ENCODE measurements around the gene IER5. TPM values are rescaled to one million over a fixed set of nuclear protein-coding genes. Genes with fewer than 3 reads are reported as not detected.

The IER5 gene
- total RNA-seq, 2 donors from 2014 or later, result 71.8 to 72.2 TPM

DNA sequence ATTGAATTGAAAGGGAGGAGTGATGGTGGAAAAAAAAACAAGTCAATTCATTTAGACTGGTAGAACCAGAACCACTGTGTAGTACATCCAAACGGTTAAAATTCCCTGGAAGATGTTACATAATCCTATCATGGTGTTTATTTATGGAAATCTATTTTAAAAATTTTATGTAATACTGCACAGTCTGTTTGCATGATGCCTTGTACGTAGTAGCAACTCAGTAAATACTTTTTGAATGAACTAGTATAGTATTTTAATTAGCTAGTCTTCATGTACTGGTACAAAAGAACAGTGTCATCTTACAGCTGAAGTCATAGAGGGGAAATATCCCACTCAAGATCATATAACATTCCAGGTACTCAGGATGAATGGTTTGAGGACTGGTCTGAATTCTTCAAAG lies 27.0 kb upstream of the IER5 start:
- ATAC-seq (replicated peaks in 1 of 2) (no peak), DNase-seq (no peak)
- peaks cover 12 to 17% of the 10 kb centered on the region in 2 donors for H3K36me3 Mint-ChIP-seq (ENCODE audit: insufficient read depth in 2 of 2)
- H3K27me3 Mint-ChIP-seq (ENCODE audit: low read depth), result peaks cover 4% of the 10 kb centered on the region
- peaks cover 7 to 8% of the 10 kb centered on the region in 2 donors for H3K9me3 Mint-ChIP-seq
- peaks cover 18% of the 10 kb centered on the region for H3K4me1 Mint-ChIP-seq (ENCODE audit: low read depth)
- H3K27ac Mint-ChIP-seq, result peak overlapping the region; percentile 26
- peak overlapping the region in 1 of 2 donors; percentile 74 for H3K4me3 Mint-ChIP-seq

GRCh38 chr1:181061891-181062835 lies 26.3 kb upstream of the IER5 start:
- Mint-ChIP-seq H3K27ac (peak overlapping the region; percentile 79), H3K9me3 (peaks cover 7 to 8% of the 10 kb centered on the region in 2 donors), H3K27me3 (ENCODE audit: low read depth) (peaks cover 4% of the 10 kb centered on the region), H3K36me3 (ENCODE audit: insufficient read depth in 2 of 2) (peaks cover 12 to 17% of the 10 kb centered on the region in 2 donors), H3K4me3 (peak overlapping the region; percentile 74 to 82), H3K4me1 (ENCODE audit: low read depth) (peaks cover 18% of the 10 kb centered on the region)
- ATAC-seq (replicated peaks in 1 of 2) (peak; percentile 53 to 55), DNase-seq (peak; percentile 12 to 27)

DNA sequence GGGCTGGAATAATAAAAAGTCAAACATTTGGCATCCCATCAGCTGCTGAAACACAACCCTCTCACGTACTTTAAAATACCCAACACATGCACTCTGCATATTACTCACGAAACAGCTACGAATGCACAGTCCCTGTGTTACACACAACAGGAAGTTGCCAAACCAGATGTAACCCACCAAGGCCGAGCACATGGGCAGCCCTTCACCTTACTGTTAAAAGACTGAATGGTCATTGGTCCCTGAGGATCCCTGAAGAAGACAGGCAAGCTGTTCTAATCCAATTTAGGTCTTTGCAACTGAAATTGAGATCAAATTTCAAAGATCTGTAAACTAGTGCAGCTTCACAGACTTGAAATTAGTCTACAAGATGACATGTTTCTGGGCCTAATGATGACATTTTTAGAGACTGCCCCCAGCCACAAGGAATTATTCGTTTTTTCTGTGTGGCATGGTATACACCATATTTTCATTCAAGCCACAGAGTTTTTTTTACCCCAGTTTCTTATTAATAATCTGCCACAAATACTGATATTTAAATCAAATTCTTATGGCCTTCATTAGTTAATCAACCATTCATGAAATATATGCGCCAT lies 25.6 kb upstream of the IER5 start:
- Mint-ChIP-seq H3K36me3 (ENCODE audit: insufficient read depth in 2 of 2) (peaks cover 12 to 17% of the 10 kb centered on the region in 2 donors), H3K4me1 (ENCODE audit: low read depth) (peaks cover 18% of the 10 kb centered on the region), H3K4me3 (peak overlapping the region; percentile 74 to 82), H3K27me3 (ENCODE audit: low read depth) (peaks cover 4% of the 10 kb centered on the region), H3K9me3 (peaks cover 7 to 8% of the 10 kb centered on the region in 2 donors), H3K27ac (peak overlapping the region; percentile 79)
- ATAC-seq (replicated peaks in 1 of 2), result peak; percentile 97 to 98
- DNase-seq, result peak; percentile 46 to 53

- Mint-ChIP-seq H3K9me3 (peaks cover 5 to 6% of the 10 kb centered on the region in 2 donors), H3K27me3 (ENCODE audit: low read depth) (peaks cover 4% of the 10 kb centered on the region), H3K4me1 (ENCODE audit: low read depth) (peaks cover 18% of the 10 kb centered on the region), H3K27ac (no peak overlapping the region), H3K36me3 (ENCODE audit: insufficient read depth in 2 of 2) (peaks cover 7 to 10% of the 10 kb centered on the region in 2 donors), H3K4me3 (peak overlapping the region in 1 of 2 donors; percentile 36)
- ATAC-seq (replicated peaks in 1 of 2) (no peak), DNase-seq (no peak)
Observed at GRCh38 chr1:181064011-181064623, 24.4 kb upstream of the IER5 start.

DNA sequence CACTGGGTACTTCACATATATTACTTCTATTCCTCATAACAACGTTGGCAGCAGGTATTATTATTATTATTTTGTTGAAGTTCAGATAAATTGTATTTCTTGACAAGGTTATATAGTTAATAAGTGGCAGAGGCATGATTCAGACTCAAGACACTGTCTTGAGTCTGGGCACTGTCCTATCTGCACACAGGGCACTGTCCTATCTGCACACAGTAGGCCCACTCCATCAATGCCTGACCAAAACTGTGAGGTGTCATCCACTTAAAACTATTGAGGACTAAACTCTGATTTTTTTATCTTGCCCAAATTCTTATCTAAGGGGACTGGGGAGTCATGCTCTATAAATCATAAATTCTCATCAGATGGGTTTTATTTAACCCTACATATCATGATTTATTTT lies 23.8 kb upstream of the IER5 start:
- ATAC-seq (replicated peaks in 1 of 2) (no peak), DNase-seq (no peak)
- Mint-ChIP-seq H3K4me3 (no peak overlapping the region), H3K4me1 (ENCODE audit: low read depth) (peaks cover 18% of the 10 kb centered on the region), H3K36me3 (ENCODE audit: insufficient read depth in 2 of 2) (peaks cover 2 to 4% of the 10 kb centered on the region in 2 donors), H3K27ac (no peak overlapping the region), H3K27me3 (ENCODE audit: low read depth) (peaks cover 4% of the 10 kb centered on the region), H3K9me3 (peaks cover 0 to under 1% of the 10 kb centered on the region in 2 donors)

DNA sequence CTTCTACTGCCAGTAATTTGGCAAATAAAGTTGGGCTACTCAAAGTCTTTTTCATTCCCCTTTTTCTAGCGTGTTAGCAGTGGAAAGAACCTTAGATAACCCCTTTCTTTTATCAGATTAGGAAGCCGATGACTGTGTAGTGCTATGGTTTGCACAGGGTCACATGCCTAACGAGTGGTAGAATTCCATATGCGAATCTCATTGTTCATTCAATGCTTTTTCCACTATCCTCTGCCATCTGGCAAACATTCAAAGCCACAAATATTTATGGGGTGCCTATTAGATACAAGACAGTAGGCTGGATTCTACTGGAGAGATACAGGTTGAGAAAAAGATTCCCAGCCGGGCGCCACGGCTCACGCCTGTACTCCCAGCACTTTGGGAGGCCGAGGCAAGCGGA lies 14.9 kb upstream of the IER5 start:
- peaks cover 18% of the 10 kb centered on the region for H3K27me3 Mint-ChIP-seq (ENCODE audit: low read depth)
- H3K9me3 Mint-ChIP-seq, result no peaks in the 10 kb centered on the region
- no peak for ATAC-seq (replicated peaks in 1 of 2)
- peaks cover 0 to 2% of the 10 kb centered on the region in 2 donors for H3K36me3 Mint-ChIP-seq (ENCODE audit: insufficient read depth in 2 of 2)
- no peak for DNase-seq
- no peak overlapping the region for H3K4me3 Mint-ChIP-seq
- H3K27ac Mint-ChIP-seq, result no peak overlapping the region
- H3K4me1 Mint-ChIP-seq (ENCODE audit: low read depth), result peaks cover 8% of the 10 kb centered on the region

DNA sequence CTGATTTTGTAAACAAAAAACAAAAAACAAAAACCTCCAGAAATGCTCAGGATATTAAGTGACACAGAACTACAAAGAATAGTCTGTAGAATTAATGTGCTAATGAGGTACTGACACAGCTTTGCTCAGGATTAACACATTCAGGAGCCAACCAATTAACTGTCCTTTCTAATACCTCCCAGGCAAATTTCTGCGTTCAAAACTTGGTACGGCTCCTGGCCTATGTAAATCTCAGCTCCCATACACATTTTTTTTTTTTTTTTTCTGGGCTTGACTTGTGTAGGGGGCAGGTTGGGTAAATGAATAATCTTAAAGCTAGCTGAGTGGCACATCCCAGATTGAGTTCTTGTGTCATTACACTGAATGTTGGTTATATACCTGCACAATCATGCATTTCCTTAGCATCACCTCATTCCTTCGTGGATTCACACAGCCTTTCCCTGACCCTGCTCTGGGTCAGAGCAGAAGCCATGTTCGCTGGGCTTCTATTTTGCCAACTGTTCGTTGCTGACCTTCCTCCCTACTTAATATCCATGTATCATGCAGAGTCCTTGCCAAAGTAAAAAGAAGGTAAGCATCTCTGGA lies 12.6 kb upstream of the IER5 start:
- peaks cover 24% of the 10 kb centered on the region for H3K4me1 Mint-ChIP-seq (ENCODE audit: low read depth)

DNA sequence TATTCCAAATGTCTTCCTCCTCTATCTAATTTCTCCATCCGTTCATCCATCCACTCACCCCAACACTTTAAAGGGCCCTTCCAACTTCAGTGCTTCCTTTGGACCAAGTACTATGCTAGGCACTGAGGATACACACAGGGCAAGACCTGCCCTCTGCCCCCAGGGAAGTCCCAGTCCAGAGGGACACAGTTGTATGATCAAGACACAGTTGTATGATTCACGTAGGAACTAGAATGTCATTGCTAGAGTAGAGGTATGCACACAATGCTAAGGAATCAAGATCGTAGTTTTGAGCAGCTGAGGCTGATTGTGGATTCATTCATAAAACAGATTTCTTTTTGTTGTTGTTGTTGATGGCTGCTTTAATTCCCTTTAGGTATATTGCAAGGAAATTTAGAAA lies 11.6 kb upstream of the IER5 start:
- H3K36me3 Mint-ChIP-seq (ENCODE audit: insufficient read depth in 2 of 2), result peaks cover 0 to 2% of the 10 kb centered on the region in 2 donors
- H3K27me3 Mint-ChIP-seq (ENCODE audit: low read depth), result peaks cover 26% of the 10 kb centered on the region
- no peak overlapping the region for H3K27ac Mint-ChIP-seq
- H3K4me3 Mint-ChIP-seq, result no peak overlapping the region
- ATAC-seq (replicated peaks in 1 of 2) (no peak), DNase-seq (no peak)
- no peaks in the 10 kb centered on the region for H3K9me3 Mint-ChIP-seq
- H3K4me1 Mint-ChIP-seq (ENCODE audit: low read depth), result peaks cover 27% of the 10 kb centered on the region

More for the DNA sequence above, 12.6 kb upstream of the IER5 start:
- Mint-ChIP-seq H3K4me3 (no peak overlapping the region), H3K27me3 (ENCODE audit: low read depth) (peaks cover 24% of the 10 kb centered on the region), H3K36me3 (ENCODE audit: insufficient read depth in 2 of 2) (peaks cover 0 to 2% of the 10 kb centered on the region in 2 donors), H3K9me3 (no peaks in the 10 kb centered on the region), H3K27ac (no peak overlapping the region)
- no peak for DNase-seq
- ATAC-seq (replicated peaks in 1 of 2), result no peak

GRCh38 chr1:181077576-181078242 lies 10.8 kb upstream of the IER5 start:
- Mint-ChIP-seq H3K27ac (no peak overlapping the region), H3K36me3 (ENCODE audit: insufficient read depth in 2 of 2) (peaks cover 0 to 2% of the 10 kb centered on the region in 2 donors), H3K27me3 (ENCODE audit: low read depth) (peaks cover 26% of the 10 kb centered on the region), H3K4me3 (no peak overlapping the region), H3K9me3 (no peaks in the 10 kb centered on the region), H3K4me1 (ENCODE audit: low read depth) (peaks cover 27% of the 10 kb centered on the region)
- ATAC-seq (replicated peaks in 1 of 2) (no peak), DNase-seq (no peak)

GRCh38 chr1:181079382-181079781 lies 9.1 kb upstream of the IER5 start:
- Mint-ChIP-seq H3K4me1 (ENCODE audit: low read depth) (peaks cover 33% of the 10 kb centered on the region), H3K4me3 (peak overlapping the region; percentile 4 to 69), H3K9me3 (no peaks in the 10 kb centered on the region), H3K27ac (no peak overlapping the region), H3K27me3 (ENCODE audit: low read depth) (peaks cover 26% of the 10 kb centered on the region), H3K36me3 (ENCODE audit: insufficient read depth in 2 of 2) (peaks cover 0 to 2% of the 10 kb centered on the region in 2 donors)
- DNase-seq (no peak), ATAC-seq (replicated peaks in 1 of 2) (peak; percentile 68 to 73)

- peak overlapping the region; percentile 4 to 69 for H3K4me3 Mint-ChIP-seq
- H3K27me3 Mint-ChIP-seq (ENCODE audit: low read depth), result peaks cover 26% of the 10 kb centered on the region
- no peak overlapping the region for H3K27ac Mint-ChIP-seq
- ATAC-seq (replicated peaks in 1 of 2) (no peak), DNase-seq (no peak)
- no peaks in the 10 kb centered on the region for H3K9me3 Mint-ChIP-seq
- peaks cover 38% of the 10 kb centered on the region for H3K4me1 Mint-ChIP-seq (ENCODE audit: low read depth)
- H3K36me3 Mint-ChIP-seq (ENCODE audit: insufficient read depth in 2 of 2), result no peaks in the 10 kb centered on the region
Observed at GRCh38 chr1:181079920-181080319, 8.6 kb upstream of the IER5 start.

GRCh38 chr1:181080556-181080955 lies 7.9 kb upstream of the IER5 start:
- H3K9me3 Mint-ChIP-seq, result no peaks in the 10 kb centered on the region
- H3K4me1 Mint-ChIP-seq (ENCODE audit: low read depth), result peaks cover 43% of the 10 kb centered on the region
- no peak for DNase-seq
- no peak overlapping the region for H3K27ac Mint-ChIP-seq
- H3K36me3 Mint-ChIP-seq (ENCODE audit: insufficient read depth in 2 of 2), result no peaks in the 10 kb centered on the region
- H3K4me3 Mint-ChIP-seq, result no peak overlapping the region
- no peak for ATAC-seq (replicated peaks in 1 of 2)
- peaks cover 26% of the 10 kb centered on the region for H3K27me3 Mint-ChIP-seq (ENCODE audit: low read depth)
